Loucy (cell line): ENCODE results near the gene SCN7A.
"Not testable (repeated sequence)": the region's sequence is repeated elsewhere in the genome, so short reads cannot be mapped to it uniquely, and the experiment has no call there.

Source experiments
- H2AFZ ChIP-seq: fragments of 200-600 bp; sonication (generic); 2 replicates; pipeline ENCODE4 v1.6.0; 2016; ENCODE audit warnings: antibody characterized with exemption, mild to moderate bottlenecking, low read length, moderate library complexity
- H3F3A ChIP-seq: fragments of 200-600 bp; 2 replicates; pipeline ENCODE4 v1.6.0; 2016; ENCODE audit warnings: antibody characterized with exemption, low read depth, mild to moderate bottlenecking
- H3K27me3 ChIP-seq: fragments of 200-600 bp; sonication (generic); 2 replicates; pipeline ENCODE4 v1.6.1; 2014; ENCODE audit warnings: low read length, mild to moderate bottlenecking; ENCODE audit not compliant: insufficient read depth, poor library complexity, severe bottlenecking
- H3K36me3 ChIP-seq: fragments of 200-600 bp; sonication (generic); 2 replicates; pipeline ENCODE4 v1.6.1; 2016; ENCODE audit warnings: low read length; ENCODE audit not compliant: insufficient read depth
- H3K4me1 ChIP-seq: fragments of 200-600 bp; sonication (generic); 2 replicates; pipeline ENCODE4 v1.5.1; 2014; ENCODE audit warnings: low read length, mild to moderate bottlenecking; ENCODE audit not compliant: insufficient read depth, poor library complexity, severe bottlenecking
- H3K4me2 ChIP-seq: fragments of 200-600 bp; sonication (generic); 2 replicates; pipeline ENCODE4 v1.6.0; 2014; ENCODE audit warnings: antibody characterized with exemption, low read length, low read depth, mild to moderate bottlenecking; ENCODE audit not compliant: poor library complexity, severe bottlenecking
- H3K4me3 ChIP-seq: fragments of 200-600 bp; sonication (generic); 2 replicates; pipeline ENCODE4 v1.5.1; 2014; ENCODE audit warnings: low read length, mild to moderate bottlenecking, mixed read lengths; ENCODE audit not compliant: poor library complexity, severe bottlenecking
- H3K79me2 ChIP-seq: fragments of 200-600 bp; sonication (generic); 2 replicates; pipeline ENCODE4 v1.6.1; 2014; ENCODE audit warnings: low read length; ENCODE audit not compliant: insufficient read depth
- H3K9ac ChIP-seq: fragments of 200-600 bp; sonication (generic); 2 replicates; pipeline ENCODE4 v1.6.0; 2014; ENCODE audit warnings: mild to moderate bottlenecking, low read depth, low read length, moderate library complexity; ENCODE audit not compliant: poor library complexity, severe bottlenecking
- H3K9me2 ChIP-seq: fragments of 200-600 bp; sonication (generic); replicated peaks from 2 replicates; pipeline ENCODE4 v1.6.1; 2016; ENCODE audit warnings: low read depth, low read length, mixed read lengths
- H3K9me3 ChIP-seq: fragments of 200-600 bp; sonication (generic); 2 replicates; pipeline ENCODE4 v1.6.1; 2014; ENCODE audit warnings: mild to moderate bottlenecking, antibody characterized with exemption, low read length, low read depth; ENCODE audit not compliant: insufficient read depth
- H4K20me1 ChIP-seq: fragments of 200-600 bp; sonication (generic); 2 replicates; pipeline ENCODE4 v1.6.0; 2014; ENCODE audit warnings: antibody characterized with exemption, low read length, mild to moderate bottlenecking; ENCODE audit not compliant: insufficient read depth, poor library complexity, severe bottlenecking
- CTCF ChIP-seq: fragments of 200-600 bp; sonication (generic); conservative IDR thresholded peaks from 2 replicates; pipeline ENCODE4 v1.5.1; 2014; ENCODE audit warnings: mild to moderate bottlenecking, antibody characterized with exemption, low read length
- EZH2phosphoT487 ChIP-seq: fragments of 200-600 bp; IDR thresholded peaks from 2 replicates; pipeline ENCODE4 v1.6.1; 2018; ENCODE audit warnings: antibody characterized with exemption, mild to moderate bottlenecking, moderate library complexity, borderline replicate concordance

SCN7A gene

GRCh38 chr2:166458674-166459073 is 35.4 kb downstream of the SCN7A start:
- Histone ChIP-seq H4K20me1 (no peaks in the 10 kb centered on the region), H3K9me2 (no peaks in the 10 kb centered on the region), H3K4me2 (no peak overlapping the region), H2AFZ (no peak overlapping the region), H3K27me3 (no peaks in the 10 kb centered on the region), H3K4me3 (no peak overlapping the region), H3F3A (no peaks in the 10 kb centered on the region), H3K4me1 (no peaks in the 10 kb centered on the region), H3K9me3 (no peaks in the 10 kb centered on the region), H3K79me2 (no peaks in the 10 kb centered on the region), H3K9ac (no peak overlapping the region), H3K36me3 (no peaks in the 10 kb centered on the region)
- no peak for TF ChIP-seq EZH2phosphoT487
- no peak for TF ChIP-seq CTCF

- H3K36me3 ChIP-seq, H3K4me3 ChIP-seq, H2AFZ ChIP-seq, H3K4me1 ChIP-seq, H3K9ac ChIP-seq, H3K79me2 ChIP-seq, H3K9me3 ChIP-seq, H3F3A ChIP-seq, H4K20me1 ChIP-seq, H3K4me2 ChIP-seq, H3K9me2 ChIP-seq, H3K27me3 ChIP-seq: not testable (repeated sequence)
These were observed 38.2 kb downstream of the SCN7A start for GRCh38 chr2:166455823-166456222.

GRCh38 chr2:166454006-166454595 is 39.9 kb downstream of the SCN7A start:
- Histone ChIP-seq H3K4me3 (no peak overlapping the region), H3F3A (no peaks in the 10 kb centered on the region), H3K9me3 (no peaks in the 10 kb centered on the region), H3K9me2 (no peaks in the 10 kb centered on the region), H3K36me3 (no peaks in the 10 kb centered on the region), H3K4me1 (no peaks in the 10 kb centered on the region), H4K20me1 (no peaks in the 10 kb centered on the region), H3K27me3 (no peaks in the 10 kb centered on the region), H3K79me2 (no peaks in the 10 kb centered on the region), H2AFZ (no peak overlapping the region), H3K4me2 (no peak overlapping the region), H3K9ac (no peak overlapping the region)
- no peak for TF ChIP-seq CTCF
- no peak for TF ChIP-seq EZH2phosphoT487

- no peaks in the 10 kb centered on the region for H3K27me3 ChIP-seq
- TF ChIP-seq EZH2phosphoT487, result no peak
- no peak for TF ChIP-seq CTCF
- no peak overlapping the region for H3K4me2 ChIP-seq
- no peak overlapping the region for H2AFZ ChIP-seq
- H3K9me2 ChIP-seq, result no peaks in the 10 kb centered on the region
- H3K36me3 ChIP-seq, result no peaks in the 10 kb centered on the region
- no peak overlapping the region for H3K4me3 ChIP-seq
- H3K79me2 ChIP-seq, result no peaks in the 10 kb centered on the region
- H4K20me1 ChIP-seq, result no peaks in the 10 kb centered on the region
- no peaks in the 10 kb centered on the region for H3K4me1 ChIP-seq
- H3K9me3 ChIP-seq, result no peaks in the 10 kb centered on the region
- H3F3A ChIP-seq, result no peaks in the 10 kb centered on the region
- H3K9ac ChIP-seq, result no peak overlapping the region
These were observed 42.6 kb downstream of the SCN7A start for GRCh38 chr2:166451468-166451867.
